T-helper 2 cell treated with Interferon-gamma antibody and Interleukin-4, amounts not matched to agents 5 μg/mL and 100 μg/mL, for 36 hours (primary cell): Measurements from ENCODE around the gene SLIT1.

ENCODE experiments used
- DNase-seq: peaks from one replicate; pipeline ENCODE4 v3.0.0; 2021; ENCODE audit warnings: low spot score
- H3K27ac Mint-ChIP-seq: one replicate; pipeline ENCODE4 v1.8.0; 2021; ENCODE audit warnings: mild to moderate bottlenecking, mixed read lengths
- H3K27me3 Mint-ChIP-seq: one replicate; pipeline ENCODE4 v1.8.0; 2021; ENCODE audit warnings: low read depth, mixed read lengths
- H3K36me3 Mint-ChIP-seq: one replicate; pipeline ENCODE4 v1.8.0; 2021; ENCODE audit warnings: low read depth, mixed read lengths
- H3K4me1 Mint-ChIP-seq: one replicate; pipeline ENCODE4 v1.8.0; 2021; ENCODE audit warnings: low read depth, mixed read lengths
- H3K4me3 Mint-ChIP-seq: one replicate; pipeline ENCODE4 v1.8.0; 2022; ENCODE audit warnings: mild to moderate bottlenecking, moderate library complexity, mixed read lengths
- H3K9me3 Mint-ChIP-seq: one replicate; pipeline ENCODE4 v1.8.0; 2021; ENCODE audit warnings: mixed read lengths

The SLIT1 gene

DNA sequence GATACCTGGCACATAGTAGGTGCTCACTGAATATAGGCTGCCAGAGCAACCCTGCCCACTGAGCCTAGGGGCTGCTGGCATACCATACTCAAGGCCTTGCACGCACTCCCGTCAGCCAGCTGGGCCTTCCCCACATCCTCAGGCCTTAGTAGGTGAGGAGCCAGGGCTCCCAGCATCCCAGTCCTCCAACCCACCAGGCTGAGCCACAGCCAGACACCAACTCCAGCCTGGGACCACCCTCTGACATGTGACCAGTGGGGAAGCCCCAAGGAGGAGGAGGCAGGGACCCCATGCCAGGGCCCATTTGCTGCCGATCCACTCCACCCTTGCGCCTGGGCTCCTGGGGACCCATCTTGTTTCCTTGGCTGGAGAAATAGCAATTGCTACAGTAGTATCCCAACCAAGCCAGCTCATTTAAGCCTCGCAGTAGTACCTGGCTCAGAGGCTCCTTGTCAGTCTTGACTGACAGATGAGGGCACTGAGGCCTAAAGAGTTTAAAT, 11.4 kb downstream of the SLIT1 start:
- Mint-ChIP-seq H3K36me3 (no peaks in the 10 kb centered on the region), H3K27me3 (peaks cover 19% of the 10 kb centered on the region), H3K4me1 (no peaks in the 10 kb centered on the region), H3K9me3 (no peaks in the 10 kb centered on the region), H3K27ac (no peak overlapping the region), H3K4me3 (no peak overlapping the region)
- DNase-seq: no peak

DNA sequence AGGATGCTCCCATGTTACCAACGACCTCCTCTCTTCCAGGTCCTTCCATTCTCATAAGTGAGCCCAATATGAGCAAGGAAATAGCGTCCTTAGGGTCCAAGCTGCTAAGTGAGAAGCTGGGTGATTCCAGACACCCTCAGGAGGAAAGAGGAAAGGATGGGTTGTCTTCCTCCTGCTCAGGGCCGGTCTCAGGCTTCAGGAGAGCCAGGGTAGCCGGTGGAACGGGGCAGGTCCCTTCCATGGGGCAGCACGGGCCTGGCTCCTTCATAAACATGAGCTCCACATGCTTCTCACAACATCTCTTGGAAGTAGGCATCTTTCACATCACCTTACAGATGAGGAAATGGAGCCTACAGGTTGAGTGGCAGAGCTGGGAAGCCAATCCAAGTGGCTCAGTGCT, 12.7 kb downstream of the SLIT1 start:
- no peak for DNase-seq
- no peak overlapping the region for H3K4me3 Mint-ChIP-seq
- H3K9me3 Mint-ChIP-seq: no peaks in the 10 kb centered on the region
- no peak overlapping the region for H3K27ac Mint-ChIP-seq
- no peaks in the 10 kb centered on the region for H3K4me1 Mint-ChIP-seq
- peaks cover 19% of the 10 kb centered on the region for H3K27me3 Mint-ChIP-seq
- no peaks in the 10 kb centered on the region for H3K36me3 Mint-ChIP-seq

GRCh38 chr10:97171001-97171400, 14.8 kb downstream of the SLIT1 start:
- no peak for DNase-seq
- peaks cover 19% of the 10 kb centered on the region for H3K27me3 Mint-ChIP-seq
- no peaks in the 10 kb centered on the region for H3K9me3 Mint-ChIP-seq
- no peak overlapping the region for H3K27ac Mint-ChIP-seq
- H3K4me3 Mint-ChIP-seq: no peak overlapping the region
- H3K36me3 Mint-ChIP-seq: no peaks in the 10 kb centered on the region
- no peaks in the 10 kb centered on the region for H3K4me1 Mint-ChIP-seq

GRCh38 chr10:97169911-97170693, 15.7 kb downstream of the SLIT1 start:
- H3K27ac Mint-ChIP-seq: no peak overlapping the region
- no peak for DNase-seq
- no peak overlapping the region for H3K4me3 Mint-ChIP-seq
- no peaks in the 10 kb centered on the region for H3K36me3 Mint-ChIP-seq
- H3K4me1 Mint-ChIP-seq: no peaks in the 10 kb centered on the region
- H3K9me3 Mint-ChIP-seq: no peaks in the 10 kb centered on the region
- peaks cover 19% of the 10 kb centered on the region for H3K27me3 Mint-ChIP-seq

DNA sequence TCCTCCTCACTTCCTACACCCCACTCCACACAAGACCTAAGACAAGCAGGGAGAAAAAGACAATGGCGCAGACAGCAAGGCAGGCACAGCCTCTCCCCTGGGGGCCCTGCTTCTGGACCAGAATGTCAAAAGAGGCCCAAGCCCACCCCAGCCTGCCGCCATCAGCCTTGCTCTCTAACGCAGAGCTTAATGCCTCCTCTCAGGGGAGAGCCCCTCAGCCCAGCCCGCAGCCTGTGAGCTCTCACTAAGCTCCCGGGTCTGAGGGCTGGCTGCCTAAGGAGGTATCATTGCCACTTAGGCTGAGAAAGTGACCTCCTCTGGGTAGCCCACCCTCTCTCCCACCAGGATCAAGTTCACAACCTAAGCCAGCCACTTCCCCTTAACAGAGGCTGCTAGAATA, 16.7 kb downstream of the SLIT1 start:
- Mint-ChIP-seq H3K9me3 (no peaks in the 10 kb centered on the region), H3K36me3 (no peaks in the 10 kb centered on the region)

GRCh38 chr10:97168645-97169044, 17.1 kb downstream of the SLIT1 start:
- no peaks in the 10 kb centered on the region for H3K36me3 Mint-ChIP-seq
- no peaks in the 10 kb centered on the region for H3K9me3 Mint-ChIP-seq
- H3K4me1 Mint-ChIP-seq: no peaks in the 10 kb centered on the region
- H3K27me3 Mint-ChIP-seq: peaks cover 19% of the 10 kb centered on the region
- DNase-seq: no peak
- no peak overlapping the region for H3K27ac Mint-ChIP-seq
- no peak overlapping the region for H3K4me3 Mint-ChIP-seq

More for the DNA sequence above, 16.7 kb downstream of the SLIT1 start:
- Mint-ChIP-seq H3K27ac (no peak overlapping the region), H3K27me3 (peaks cover 19% of the 10 kb centered on the region), H3K4me3 (no peak overlapping the region), H3K4me1 (no peaks in the 10 kb centered on the region)
- no peak for DNase-seq

DNA sequence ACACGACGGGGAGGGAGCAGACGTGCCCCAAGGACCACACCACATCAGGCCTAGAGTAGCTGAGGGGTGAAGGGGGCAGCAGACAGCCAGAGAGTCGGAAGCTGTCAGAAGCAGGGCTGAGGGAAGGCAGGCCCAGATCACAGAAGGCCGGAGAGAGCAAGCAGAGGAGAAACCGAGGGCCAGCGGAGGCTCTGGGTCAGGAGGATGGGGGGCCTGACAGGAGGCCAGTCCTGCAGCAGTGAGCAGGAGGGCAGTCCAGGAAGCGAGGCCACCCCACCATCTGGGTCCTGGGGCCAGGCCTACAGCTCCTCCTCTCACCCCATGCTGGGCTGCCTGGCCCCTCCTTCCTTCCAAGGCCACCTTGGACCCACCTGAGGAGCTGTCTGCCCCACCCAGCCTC, 20.3 kb downstream of the SLIT1 start:
- H3K9me3 Mint-ChIP-seq: no peaks in the 10 kb centered on the region
- no peaks in the 10 kb centered on the region for H3K36me3 Mint-ChIP-seq
- no peak overlapping the region for H3K4me3 Mint-ChIP-seq
- DNase-seq: no peak
- H3K4me1 Mint-ChIP-seq: no peaks in the 10 kb centered on the region
- H3K27ac Mint-ChIP-seq: no peak overlapping the region
- H3K27me3 Mint-ChIP-seq: peaks cover 7% of the 10 kb centered on the region

GRCh38 chr10:97163781-97164501, 21.8 kb downstream of the SLIT1 start:
- H3K27ac Mint-ChIP-seq: no peak overlapping the region
- H3K36me3 Mint-ChIP-seq: no peaks in the 10 kb centered on the region
- H3K4me1 Mint-ChIP-seq: no peaks in the 10 kb centered on the region
- no peak overlapping the region for H3K4me3 Mint-ChIP-seq
- no peak for DNase-seq
- peaks cover 5% of the 10 kb centered on the region for H3K27me3 Mint-ChIP-seq
- H3K9me3 Mint-ChIP-seq: no peaks in the 10 kb centered on the region

- Mint-ChIP-seq H3K27me3 (no peaks in the 10 kb centered on the region), H3K36me3 (no peaks in the 10 kb centered on the region), H3K4me1 (no peaks in the 10 kb centered on the region), H3K4me3 (no peak overlapping the region), H3K9me3 (no peaks in the 10 kb centered on the region), H3K27ac (no peak overlapping the region)
- DNase-seq: no peak
Measured at GRCh38 chr10:97163181-97163580, 22.6 kb downstream of the SLIT1 start.

- Mint-ChIP-seq H3K27me3 (no peaks in the 10 kb centered on the region), H3K27ac (no peak overlapping the region), H3K4me3 (no peak overlapping the region), H3K4me1 (no peaks in the 10 kb centered on the region), H3K9me3 (no peaks in the 10 kb centered on the region), H3K36me3 (no peaks in the 10 kb centered on the region)
- DNase-seq: no peak
Measured at GRCh38 chr10:97159646-97160305, 26.0 kb downstream of the SLIT1 start.

DNA sequence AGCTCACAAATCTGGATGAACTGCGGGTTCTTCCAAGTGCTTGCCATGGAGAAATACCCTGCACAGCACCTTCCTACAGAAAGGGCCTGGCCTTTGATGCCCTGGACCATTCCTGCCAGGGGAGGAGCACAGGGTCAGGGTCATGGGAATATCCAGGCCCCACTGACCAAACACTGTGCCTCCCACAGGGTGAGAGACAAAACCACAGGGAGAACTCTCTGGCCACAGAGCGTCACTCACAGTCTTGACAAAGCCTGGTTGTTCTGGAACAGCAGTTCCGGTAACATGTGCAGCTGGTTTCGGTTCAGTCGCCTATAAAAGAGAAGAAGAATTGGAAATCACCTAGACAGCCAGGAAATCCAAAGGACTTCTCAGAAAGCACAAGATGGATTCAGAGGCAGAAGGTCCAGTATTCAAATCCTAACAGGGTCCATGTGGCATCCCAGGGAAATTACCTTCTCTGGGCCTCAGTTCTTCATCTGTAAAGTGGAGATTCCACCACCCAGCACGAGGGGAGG, 28.1 kb downstream of the SLIT1 start:
- no peak overlapping the region for H3K27ac Mint-ChIP-seq
- no peak for DNase-seq
- H3K27me3 Mint-ChIP-seq: no peaks in the 10 kb centered on the region

GRCh38 chr10:97154781-97155180, 31.0 kb downstream of the SLIT1 start:
- no peak overlapping the region for H3K4me3 Mint-ChIP-seq
- H3K4me1 Mint-ChIP-seq: no peaks in the 10 kb centered on the region
- no peaks in the 10 kb centered on the region for H3K36me3 Mint-ChIP-seq
- H3K27me3 Mint-ChIP-seq: no peaks in the 10 kb centered on the region
- no peak overlapping the region for H3K27ac Mint-ChIP-seq
- DNase-seq: no peak
- H3K9me3 Mint-ChIP-seq: no peaks in the 10 kb centered on the region

More for the DNA sequence above, 28.1 kb downstream of the SLIT1 start:
- H3K36me3 Mint-ChIP-seq: no peaks in the 10 kb centered on the region
- H3K9me3 Mint-ChIP-seq: no peaks in the 10 kb centered on the region
- H3K4me3 Mint-ChIP-seq: no peak overlapping the region
- no peaks in the 10 kb centered on the region for H3K4me1 Mint-ChIP-seq

DNA sequence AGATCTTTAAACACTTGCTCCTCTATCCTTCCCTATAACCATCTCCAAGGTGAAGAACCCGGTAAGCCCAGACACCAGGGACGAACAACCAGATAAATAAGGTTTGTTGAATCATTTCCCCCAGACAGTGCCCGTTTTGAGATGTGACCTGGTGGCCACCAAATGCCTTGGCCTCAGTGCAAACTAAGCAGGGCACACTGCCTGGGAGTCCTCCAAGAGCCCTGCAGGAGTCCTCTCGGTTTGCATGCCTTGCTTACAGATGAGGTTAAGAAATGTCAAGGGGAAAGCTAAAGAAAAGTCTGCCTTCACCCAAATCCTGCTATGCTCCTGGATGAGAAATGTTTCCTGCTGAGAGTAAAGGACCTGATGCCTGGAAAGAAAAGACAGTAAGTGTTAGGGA, 31.6 kb downstream of the SLIT1 start:
- Mint-ChIP-seq H3K4me3 (no peak overlapping the region), H3K27ac (no peak overlapping the region), H3K27me3 (no peaks in the 10 kb centered on the region), H3K36me3 (no peaks in the 10 kb centered on the region), H3K4me1 (no peaks in the 10 kb centered on the region), H3K9me3 (no peaks in the 10 kb centered on the region)
- no peak for DNase-seq
